Spleen (tissue), 13 donors: ENCODE data around the gene SLC6A5. TPM values are rescaled to one million over a fixed set of nuclear protein-coding genes. Genes with fewer than 3 reads are reported as not detected.
"Not testable (repeated sequence)": the region's sequence is repeated elsewhere in the genome, so short reads cannot be mapped to it uniquely, and the experiment has no call there.

ENCODE experiments used
- DNase-seq: peaks from one replicate; pipeline ENCODE4 v3.0.0-alpha.2; 2020
- H3K27ac ChIP-seq, 8 donors: fragments of 200-600 bp; sonication (generic) in 7 of 8; 1 replicate in 4 of 8; 2 replicates in 4 of 8; pipeline versions ENCODE4 v1.5.0 to v1.8.0; 2016 to 2021; ENCODE audit warnings: inconsistent platforms in 4 of 8, mild to moderate bottlenecking in 4 of 8, moderate library complexity in 1 of 8
- H3K27me3 ChIP-seq, 7 donors: fragments of 200-600 bp; sonication (generic) in 6 of 7; replicated peaks in 1 of 7; 1 replicate in 4 of 7; 2 replicates in 3 of 7; pipeline versions ENCODE4 v1.5.0 to v1.8.0; 2016 to 2021; ENCODE audit warnings: inconsistent platforms in 3 of 7, mild to moderate bottlenecking in 1 of 7
- H3K36me3 ChIP-seq, 6 donors: fragments of 200-600 bp; sonication (generic) in 5 of 6; 1 replicate in 4 of 6; 2 replicates in 2 of 6; pipeline versions ENCODE4 v1.5.0 to v1.8.0; 2016 to 2021; ENCODE audit warnings: inconsistent platforms in 2 of 6
- H3K4me1 ChIP-seq, 6 donors: fragments of 200-600 bp; sonication (generic) in 5 of 6; 1 replicate in 3 of 6; 2 replicates in 3 of 6; pipeline versions ENCODE4 v1.5.0 to v1.8.0; 2016 to 2021; ENCODE audit warnings: inconsistent platforms in 3 of 6
- H3K4me3 ChIP-seq, 8 donors: fragments of 200-600 bp; sonication (generic) in 7 of 8; 1 replicate in 4 of 8; 2 replicates in 4 of 8; pipeline versions ENCODE4 v1.5.0 to v1.8.0; 2016 to 2021; ENCODE audit warnings: inconsistent platforms in 4 of 8, mild to moderate bottlenecking in 4 of 8, moderate library complexity in 2 of 8
- H3K9me3 ChIP-seq, 8 donors: fragments of 200-600 bp; sonication (generic) in 7 of 8; 1 replicate in 4 of 8; 2 replicates in 4 of 8; pipeline versions ENCODE4 v1.5.0 to v1.8.0; 2016 to 2021; ENCODE audit warnings: inconsistent platforms in 4 of 8
- CTCF ChIP-seq, 11 experiments: fragments of 200-600 bp in 7 of 11; fragments of 450-650 bp in 4 of 11; sonication (generic) in 4 of 11; IDR thresholded peaks in 8 of 11; conservative IDR thresholded peaks in 3 of 11; 1 replicate in 7 of 11; 2 replicates in 4 of 11; pipeline versions ENCODE4 v1.4.0 to v1.8.0; 2016 to 2021; ENCODE audit warnings: antibody characterized with exemption in 11 of 11, inconsistent platforms in 4 of 11, mild to moderate bottlenecking in 1 of 11
- POLR2A ChIP-seq, 3 donors: fragments of 450-650 bp; IDR thresholded peaks; one replicate each; pipeline ENCODE4 v1.5.1; 2017; ENCODE audit warnings: antibody characterized with exemption in 3 of 3, mild to moderate bottlenecking in 1 of 3
- POLR2AphosphoS5 ChIP-seq, 3 donors: sonication (generic); formaldehyde crosslinking; IDR thresholded peaks; one replicate each; pipeline ENCODE4 v1.5.1; 2017; ENCODE audit warnings: antibody characterized with exemption in 3 of 3
- WGBS, 5 donors: extraction: QIAGEN DNeasy Blood & Tissue Kit in 3 of 5; methylation state at CpG; one replicate each; pipeline versions ENCODE4 v1.1.5 to v1.1.7; 2013 to 2018; 5-methylcytosine and 5-hydroxymethylcytosine counted together
- intact Hi-C: fragments of 100-400 bp; cut with DNase I; formaldehyde crosslinking; loops from one replicate; pipeline ENCODE4 v1.15.0; 2023; ENCODE audit warnings: low total_unique reads
- long read RNA-seq, 2 donors: transcript quantifications; one replicate each; lab custom pipeline, GENCODE V29; 2026
- polyA plus RNA-seq, 3 donors: library from polyadenylated mRNA; stranded (reverse); fragments of 200-250 nt; gene quantifications; one replicate each; pipeline ENCODE4 v1.2.1, GENCODE V29; 2013
- total RNA-seq, 7 donors: library from RNA; depleted of rRNA in 3 of 7; stranded (reverse); fragments of >200 nt in 3 of 7; fragmentation: NEBNext Ultra II Directional in 4 of 7; extraction: Animal tissue kit (Norgen Biotek cat#: 25700) in 4 of 7; gene quantifications; one replicate each; pipeline versions ENCODE4 v1.1.0 to v1.2.1, GENCODE V29; 2016 to 2021
- donor health status: healthy with polysubstance abuse.
- donor health status: DM: no; HTN: no; CAD: no; lungs with moderate emphysema.
- donor health status: DM: no; HTN: no; CAD: no.
- donor health status: Bipolar disorder and iron deficiency.
- donor health status: healthy.
- donor health status: DM: no; HTN: no; CAD: no.
- donor health status: DM: yes; HTN: yes; CAD: no.

SLC6A5 gene
- not detected for total RNA-seq
- not detected for polyA plus RNA-seq
- long read RNA-seq, donor 1, result 0 reads
- long read RNA-seq, donor 2, result 0 reads

- Histone ChIP-seq H3K9me3 (no peaks in the 10 kb centered on the region), H3K4me1 (peaks cover 0 to 10% (median 4%) of the 10 kb centered on the region in 6 donors), H3K36me3 (no peaks in the 10 kb centered on the region), H3K27me3 (peaks cover 7 to 100% (median 95%) of the 10 kb centered on the region in 7 donors), H3K4me3 (no peak within 1 kb of the TSS), H3K27ac (no peak within 1 kb of the TSS)
- 9 to 14% (median 9%) methylated on average over 21 to 25 of the region's 25 CpGs for WGBS, 5 donors
- DNase-seq, result no peak
- intact Hi-C loops, result no loop called here
- TF ChIP-seq CTCF (IDR thresholded peaks at IDR 0.05 in 8 of 11, conservative IDR thresholded peaks at IDR 0.05 in 3 of 11), result no peak
- TF ChIP-seq POLR2A (IDR thresholded peaks at IDR 0.05), result no peak
- no peak for TF ChIP-seq POLR2AphosphoS5 (IDR thresholded peaks at IDR 0.05)
These were observed at the start of gene SLC6A5 for GRCh38 chr11:20599221-20600019. Gene SLC6A5 (plus strand): TSS chr11:20599608. CDS start chr11:20599673, 65 bp downstream.

- Histone ChIP-seq H3K27me3 (no peaks in the 10 kb centered on the region), H3K4me1 (no peaks in the 10 kb centered on the region), H3K27ac (no peak overlapping the region), H3K4me3 (no peak overlapping the region), H3K36me3 (no peaks in the 10 kb centered on the region), H3K9me3 (peaks cover 0 to 9% (median 6%) of the 10 kb centered on the region in 8 donors)
- DNase-seq, result no peak
- 44 to 86% (median 72%) methylated on average over 2 of the region's 2 CpGs for WGBS, 5 donors
- no peak for TF ChIP-seq CTCF (IDR thresholded peaks at IDR 0.05 in 8 of 11, conservative IDR thresholded peaks at IDR 0.05 in 3 of 11)
- no peak for TF ChIP-seq POLR2A (IDR thresholded peaks at IDR 0.05)
- no peak for TF ChIP-seq POLR2AphosphoS5 (IDR thresholded peaks at IDR 0.05)
- intact Hi-C loops, result no loop called here
These were observed 48.3 kb upstream of the SLC6A5 start for GRCh38 chr11:20551096-20551495.

- intact Hi-C loops, result no loop called here
- H3K4me1 ChIP-seq, result no peaks in the 10 kb centered on the region
- no peak for DNase-seq
- H3K4me3 ChIP-seq, result no peak overlapping the region
- peaks cover 0 to 20% (median 11%) of the 10 kb centered on the region in 8 donors for H3K9me3 ChIP-seq
- no peak for TF ChIP-seq CTCF (IDR thresholded peaks at IDR 0.05 in 8 of 11, conservative IDR thresholded peaks at IDR 0.05 in 3 of 11)
- TF ChIP-seq POLR2AphosphoS5 (IDR thresholded peaks at IDR 0.05), result no peak
- no peak for TF ChIP-seq POLR2A (IDR thresholded peaks at IDR 0.05)
- no peak overlapping the region for H3K27ac ChIP-seq
- no peaks in the 10 kb centered on the region for H3K36me3 ChIP-seq
- 61 to 78% (median 67%) methylated on average over 3 of the region's 3 CpGs for WGBS, 5 donors
- H3K27me3 ChIP-seq, result peaks cover 0 to 4% (median 0%) of the 10 kb centered on the region in 7 donors
These were observed 43.6 kb upstream of the SLC6A5 start for GRCh38 chr11:20555783-20556182.

GRCh38 chr11:20556396-20556795 is 43.0 kb upstream of the SLC6A5 start:
- H3K4me3 ChIP-seq, H3K36me3 ChIP-seq, intact Hi-C loops, H3K27ac ChIP-seq, H3K27me3 ChIP-seq, H3K4me1 ChIP-seq, DNase-seq: not testable (repeated sequence)
- H3K9me3 ChIP-seq, result peaks cover 0 to 20% (median 11%) of the 10 kb centered on the region in 8 donors
